GM18951 (cell line): ENCODE data around the gene POLR3B.

Source experiments
- POLR2A ChIP-seq: IDR thresholded peaks from 4 replicates; pipeline ENCODE4 v1.6.1; 2011; ENCODE audit warnings: mild to moderate bottlenecking; ENCODE audit not compliant: insufficient read length, insufficient read depth; ENCODE audit errors: extremely low read depth
- in situ Hi-C: fragments of 300-500 bp; cut with MboI; formaldehyde crosslinking; loops from one replicate; pipeline ENCODE4 v1.12.0; 2022; ENCODE audit warnings: low sequenced_read_pairs, mixed read lengths, inconsistent platforms; ENCODE audit not compliant: unreplicated experiment

Gene POLR3B

DNA sequence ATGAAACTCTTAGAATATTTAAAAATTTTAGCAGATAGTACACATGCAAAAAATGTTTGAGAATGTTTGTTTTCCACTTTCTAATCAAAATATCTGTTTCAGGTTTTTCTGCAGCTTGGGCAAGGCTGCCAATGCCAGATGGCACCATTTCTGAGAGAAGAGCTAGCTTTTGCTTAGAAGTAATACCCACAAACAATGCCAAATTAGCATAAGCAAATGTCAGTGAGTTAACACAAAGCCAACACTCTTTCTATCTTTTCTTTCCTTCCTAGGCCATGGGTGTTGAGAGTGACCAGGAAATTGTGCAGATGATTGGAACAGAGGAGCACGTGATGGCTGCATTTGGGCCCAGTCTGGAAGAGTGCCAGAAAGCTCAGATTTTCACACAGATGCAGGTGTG, 35.2 kb downstream of the POLR3B start:
- in situ Hi-C loops = no loop called here
- TF ChIP-seq POLR2A = no peak

- no peak for TF ChIP-seq POLR2A
- in situ Hi-C loops = no loop called here
These were observed 52.3 kb downstream of the POLR3B start for GRCh38 chr12:106409878-106410277.

- in situ Hi-C loops = no loop called here
- no peak for TF ChIP-seq POLR2A
These were observed 55.0 kb downstream of the POLR3B start for GRCh38 chr12:106412563-106412962.

DNA sequence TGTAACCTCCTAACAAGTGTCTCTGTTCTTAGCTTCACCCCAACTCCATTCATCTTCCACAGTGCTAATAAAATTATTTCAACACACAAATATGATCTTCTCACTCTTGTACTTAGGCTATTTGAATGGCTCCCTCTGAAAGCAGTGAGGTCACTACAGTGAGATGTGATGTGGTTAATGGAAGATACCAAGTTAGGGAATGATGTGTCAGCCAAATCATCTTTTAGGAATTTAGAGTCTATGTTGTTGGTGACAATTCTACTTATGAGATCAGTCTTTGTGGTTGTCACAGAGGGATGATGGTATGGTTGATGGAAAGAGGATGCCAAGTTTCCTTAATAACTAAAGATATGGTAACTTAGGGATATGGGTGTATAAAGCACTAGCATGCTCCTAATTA, 57.6 kb downstream of the POLR3B start:
- in situ Hi-C loops = no loop called here
- TF ChIP-seq POLR2A = no peak

DNA sequence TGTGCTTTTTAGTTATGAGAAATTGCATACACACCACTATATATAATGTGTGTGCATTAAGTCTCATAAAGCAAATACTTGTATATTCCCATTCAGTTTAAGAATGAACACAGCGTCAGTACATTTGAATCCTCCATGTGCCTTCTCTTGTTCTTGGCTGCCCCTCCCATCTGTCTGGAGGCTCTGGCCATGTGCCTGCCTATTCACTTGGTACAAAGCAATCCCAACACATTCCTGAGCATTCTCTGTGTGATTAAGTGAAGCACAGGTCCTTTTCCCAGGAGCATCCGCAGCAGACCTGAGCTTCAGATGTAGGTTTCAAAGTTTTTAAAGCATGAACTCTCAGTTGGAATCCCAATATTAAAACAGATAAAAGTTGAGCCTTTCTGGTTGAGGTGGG, 58.7 kb downstream of the POLR3B start:
- in situ Hi-C loops = no loop called here
- no peak for TF ChIP-seq POLR2A

GRCh38 chr12:106417926-106418910, 60.7 kb downstream of the POLR3B start:
- in situ Hi-C loops = no loop called here
- TF ChIP-seq POLR2A = no peak

GRCh38 chr12:106418970-106419369, 61.4 kb downstream of the POLR3B start:
- in situ Hi-C loops = no loop called here
- TF ChIP-seq POLR2A = no peak

DNA sequence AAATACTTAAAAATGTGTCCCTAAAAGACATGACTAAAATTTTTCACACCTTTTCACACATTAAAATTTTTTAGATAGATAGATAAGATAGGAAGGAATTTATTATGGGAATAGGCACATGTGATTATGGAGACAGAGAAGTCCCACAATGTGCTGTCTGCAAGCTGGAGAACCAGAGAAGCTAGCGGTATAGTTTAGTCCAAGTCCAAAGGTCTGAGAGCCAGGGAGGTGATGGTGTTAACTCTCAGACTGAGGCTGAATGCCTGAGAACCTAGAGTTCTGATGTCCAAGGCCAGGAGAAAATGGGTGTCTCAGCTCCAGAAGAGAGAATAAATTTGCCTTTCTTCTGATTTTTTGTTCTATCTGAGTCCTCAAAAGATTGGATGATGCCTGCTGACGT, 65.7 kb downstream of the POLR3B start:
- no peak for TF ChIP-seq POLR2A
- in situ Hi-C loops = no loop called here

DNA sequence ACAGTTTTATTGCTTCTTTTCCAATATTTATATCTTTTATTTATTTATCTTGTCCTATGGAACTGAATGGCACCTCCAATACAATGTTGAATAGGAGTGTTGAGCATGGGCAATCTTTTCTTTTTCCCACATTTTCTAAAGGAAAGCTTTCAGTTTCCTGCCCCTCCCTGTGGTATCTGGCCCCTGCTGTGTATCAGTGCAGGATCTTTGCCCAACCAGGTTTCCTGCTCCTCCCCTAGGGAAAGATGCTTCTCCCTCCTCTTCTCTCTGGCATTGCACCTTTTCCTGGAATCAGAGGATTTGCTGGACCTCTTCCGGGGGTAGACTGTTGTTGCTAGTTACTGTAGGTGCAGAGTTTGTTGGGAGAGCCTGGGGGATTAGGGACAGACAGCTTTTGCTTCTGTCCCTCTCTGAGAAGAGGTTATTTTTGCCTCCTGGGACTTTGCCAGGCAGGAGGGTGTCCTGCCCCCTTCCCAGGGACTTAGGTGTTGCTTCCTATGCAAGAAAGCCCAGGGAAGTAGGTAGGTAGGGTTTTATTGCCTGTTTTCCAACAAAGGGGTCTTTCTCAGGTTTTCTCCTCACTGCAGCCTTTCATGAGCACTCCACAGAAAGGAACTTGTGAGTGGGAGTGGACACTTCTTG, 67.6 kb downstream of the POLR3B start:
- in situ Hi-C loops = no loop called here
- no peak for TF ChIP-seq POLR2A

GRCh38 chr12:106427917-106428316, 70.4 kb downstream of the POLR3B start:
- TF ChIP-seq POLR2A = no peak
- in situ Hi-C loops = no loop called here

- TF ChIP-seq POLR2A = no peak
- in situ Hi-C loops = no loop called here
These were observed 70.8 kb downstream of the POLR3B start for GRCh38 chr12:106428384-106428783.

DNA sequence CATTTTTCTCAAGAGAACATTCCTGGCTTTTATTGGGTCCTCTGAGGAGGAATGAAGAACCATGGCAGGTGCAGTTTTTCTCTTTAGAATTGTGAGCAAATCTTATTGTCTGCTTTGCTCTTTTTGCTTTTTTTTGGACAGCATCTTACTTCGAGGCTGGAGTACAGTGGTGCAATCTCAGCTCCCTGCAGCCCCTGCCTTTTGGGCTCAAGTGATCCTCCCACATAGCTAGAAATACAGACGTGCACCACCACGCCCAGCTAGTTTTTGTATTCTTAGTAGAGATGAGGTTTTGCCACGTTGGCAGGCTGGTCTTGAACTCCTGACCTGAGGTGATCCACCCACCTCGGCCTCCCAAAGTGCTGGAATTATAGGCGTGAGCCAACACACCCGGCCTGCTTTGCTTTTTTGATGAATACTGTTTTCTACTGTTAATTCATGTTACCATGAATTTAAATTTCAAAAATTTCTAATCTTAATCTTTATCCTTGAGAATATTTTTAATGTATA, 71.5 kb downstream of the POLR3B start:
- in situ Hi-C loops = no loop called here

GRCh38 chr12:106429636-106430035, 72.1 kb downstream of the POLR3B start:
- TF ChIP-seq POLR2A = no peak
- in situ Hi-C loops = no loop called here

More for the DNA sequence above, 71.5 kb downstream of the POLR3B start:
- TF ChIP-seq POLR2A = no peak
